Measurements from ENCODE around the gene GTF3C2.

Gene GTF3C2

GRCh38 chr2:27370816-27371620, 14.5 kb upstream of the GTF3C2 start:
- peak; percentile 58 for DNase-seq (ENCODE audit: low read depth)

DNA sequence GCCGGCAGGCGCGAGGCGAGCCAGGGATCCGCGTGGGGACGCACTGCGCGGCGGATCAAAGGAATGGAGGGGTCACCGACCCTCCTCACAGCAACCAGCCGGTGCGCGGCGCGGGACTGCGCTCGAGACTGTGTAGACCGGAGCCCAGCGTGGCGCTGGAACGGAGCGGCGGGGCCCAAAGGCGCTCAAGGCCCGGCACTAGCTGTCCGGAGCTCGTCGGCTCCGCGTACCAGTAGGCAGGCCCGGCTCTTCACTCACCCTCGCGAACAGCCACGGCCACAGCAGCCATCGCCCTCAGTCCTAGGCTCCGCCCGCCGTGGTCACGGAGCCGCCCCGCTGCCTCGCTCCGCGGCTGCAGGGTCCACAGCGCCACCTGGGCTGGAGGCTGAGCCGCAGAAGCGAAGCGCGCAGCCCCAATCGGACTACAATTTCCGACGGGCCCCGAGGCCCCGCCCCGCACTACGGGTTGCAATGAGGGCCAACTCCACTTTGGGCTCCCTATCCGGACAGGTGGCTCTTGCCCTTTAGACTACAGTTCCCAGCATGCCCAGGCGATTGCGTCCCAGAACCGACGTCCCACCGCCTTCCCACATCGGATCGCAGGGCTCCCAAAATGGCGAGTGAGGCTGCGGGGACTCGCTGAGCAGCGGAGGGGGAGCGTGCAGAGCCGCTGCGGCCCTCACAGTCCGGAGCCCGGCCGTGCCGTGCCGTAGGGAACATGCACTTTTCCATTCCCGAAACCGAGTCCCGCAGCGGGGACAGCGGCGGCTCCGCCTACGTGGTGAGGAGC, 13.7 kb upstream of the GTF3C2 start, which contains the start of the genes EIF2B4 and SNX17:
Gene EIF2B4, minus strand, starts transcription at position 313 of the 790 bp plus-strand sequence. Its CDS starts 24 bp downstream, at position 289.
Gene SNX17, plus strand, starts transcription at position 591 of the 790 bp plus-strand sequence. Its CDS starts 128 bp downstream, at position 719.
- TF ChIP-seq, protein P1, sequence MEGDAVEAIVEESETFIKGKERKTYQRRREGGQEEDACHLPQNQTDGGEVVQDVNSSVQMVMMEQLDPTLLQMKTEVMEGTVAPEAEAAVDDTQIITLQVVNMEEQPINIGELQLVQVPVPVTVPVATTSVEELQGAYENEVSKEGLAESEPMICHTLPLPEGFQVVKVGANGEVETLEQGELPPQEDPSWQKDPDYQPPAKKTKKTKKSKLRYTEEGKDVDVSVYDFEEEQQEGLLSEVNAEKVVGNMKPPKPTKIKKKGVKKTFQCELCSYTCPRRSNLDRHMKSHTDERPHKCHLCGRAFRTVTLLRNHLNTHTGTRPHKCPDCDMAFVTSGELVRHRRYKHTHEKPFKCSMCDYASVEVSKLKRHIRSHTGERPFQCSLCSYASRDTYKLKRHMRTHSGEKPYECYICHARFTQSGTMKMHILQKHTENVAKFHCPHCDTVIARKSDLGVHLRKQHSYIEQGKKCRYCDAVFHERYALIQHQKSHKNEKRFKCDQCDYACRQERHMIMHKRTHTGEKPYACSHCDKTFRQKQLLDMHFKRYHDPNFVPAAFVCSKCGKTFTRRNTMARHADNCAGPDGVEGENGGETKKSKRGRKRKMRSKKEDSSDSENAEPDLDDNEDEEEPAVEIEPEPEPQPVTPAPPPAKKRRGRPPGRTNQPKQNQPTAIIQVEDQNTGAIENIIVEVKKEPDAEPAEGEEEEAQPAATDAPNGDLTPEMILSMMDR (conservative IDR thresholded peaks at IDR 0.05; ENCODE audit: low read length) = peak; percentile 63
- H3K4me3 ChIP-seq (ENCODE audit: low read length) = peak within 1 kb of the TSS; percentile 93
- DNase-seq (ENCODE audit: low read depth) = peak; percentile 99

More at GRCh38 chr2:27370816-27371620, 14.5 kb upstream of the GTF3C2 start:
- TF ChIP-seq, protein P1 (conservative IDR thresholded peaks at IDR 0.05; ENCODE audit: low read length) = no peak
- H3K4me3 ChIP-seq (ENCODE audit: low read length) = peak overlapping the region; percentile 93

DNA sequence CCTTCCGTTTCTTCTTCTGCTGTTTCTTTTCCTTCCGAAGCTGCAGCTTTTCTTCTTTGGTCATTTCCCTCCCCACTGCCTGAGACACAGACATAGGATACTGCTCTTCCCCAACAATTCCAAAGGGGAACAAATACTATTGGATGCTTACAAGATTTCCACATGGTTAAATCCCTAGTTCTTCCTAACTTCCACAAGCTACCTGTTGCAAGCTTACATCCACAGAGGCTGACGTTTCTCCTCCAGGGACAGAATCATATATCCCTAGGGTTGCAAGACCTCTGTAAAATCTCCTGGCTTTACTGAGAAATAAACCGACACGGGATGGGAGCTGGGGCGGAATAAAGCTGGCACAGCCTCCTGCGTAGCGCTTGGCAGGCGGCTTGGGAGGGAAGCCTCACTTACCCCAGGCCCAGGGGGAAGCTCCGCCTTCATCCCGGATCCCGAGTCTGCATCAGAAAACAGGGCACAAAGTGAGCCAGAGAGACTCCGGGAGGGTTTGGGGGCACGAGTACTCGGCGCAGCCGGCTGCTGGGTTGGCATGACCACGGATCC, 13.0 kb upstream of the GTF3C2 start:
- peak overlapping the region; percentile 92 for H3K4me3 ChIP-seq (ENCODE audit: low read length)
- DNase-seq (ENCODE audit: low read depth) = peak; percentile 57
- TF ChIP-seq, protein P1 (conservative IDR thresholded peaks at IDR 0.05; ENCODE audit: low read length) = no peak

- DNase-seq (ENCODE audit: low read depth) = no peak
- TF ChIP-seq, protein P1 (conservative IDR thresholded peaks at IDR 0.05; ENCODE audit: low read length) = no peak
- H3K4me3 ChIP-seq (ENCODE audit: low read length) = no peak overlapping the region
These were observed 7.4 kb upstream of the GTF3C2 start for GRCh38 chr2:27363933-27364332.

- TF ChIP-seq, protein P1 (conservative IDR thresholded peaks at IDR 0.05; ENCODE audit: low read length) = no peak
- no peak overlapping the region for H3K4me3 ChIP-seq (ENCODE audit: low read length)
- no peak for DNase-seq (ENCODE audit: low read depth)
These were observed 6.3 kb upstream of the GTF3C2 start for GRCh38 chr2:27362678-27363420.

DNA sequence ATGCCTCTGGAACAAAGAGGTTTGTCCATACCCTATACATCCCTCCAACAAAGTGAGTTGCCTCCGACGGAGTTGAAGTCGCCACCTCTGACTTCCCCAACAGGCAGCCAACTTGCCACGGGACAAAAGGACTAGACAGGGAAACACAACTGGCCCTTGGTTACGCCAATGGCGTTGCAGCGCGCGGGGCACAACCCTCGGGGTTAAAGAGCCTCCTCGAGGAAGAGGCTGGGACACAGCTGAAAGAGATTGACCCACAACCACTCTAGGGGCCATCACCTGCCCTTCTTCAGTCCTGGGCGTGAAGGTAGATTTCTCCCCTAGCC, 545 bp downstream of the GTF3C2 start:
- DNase-seq (ENCODE audit: low read depth) = peak; percentile 42
- peak overlapping the region; percentile 97 for H3K4me3 ChIP-seq (ENCODE audit: low read length)
- TF ChIP-seq, protein P1 (conservative IDR thresholded peaks at IDR 0.05; ENCODE audit: low read length) = no peak
